ENCODE measurements around the gene DNAJC5G. TPM values are rescaled to one million over a fixed set of nuclear protein-coding genes. Genes with fewer than 3 reads are reported as not detected.

Gene DNAJC5G
- total RNA-seq, 1 donor from 2014 or later, result not detected

DNA sequence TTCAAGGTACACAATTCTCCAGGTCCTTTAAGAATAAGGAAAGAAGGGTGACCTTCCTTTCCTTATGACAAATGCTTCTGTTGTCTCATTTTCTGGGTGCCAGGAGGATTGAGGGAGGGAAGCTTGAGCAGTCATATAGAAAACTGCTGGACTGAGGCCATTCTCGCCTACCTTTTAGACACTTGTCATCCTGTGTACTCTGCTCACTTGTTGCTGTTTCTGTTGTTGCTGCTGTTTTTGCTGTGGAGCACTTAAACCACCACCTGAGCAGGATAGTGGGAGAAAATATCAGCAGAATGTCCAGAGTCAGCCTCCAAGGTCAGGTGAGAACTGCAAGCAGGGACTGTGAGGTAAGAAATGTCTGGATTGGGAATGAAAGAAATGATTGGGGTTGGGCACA is 2.8 kb downstream of the DNAJC5G start:
- Histone ChIP-seq H3K27me3 (no peaks in the 10 kb centered on the region), H3K9me3 (no peaks in the 10 kb centered on the region), H3K4me3 (no peak overlapping the region), H3K4me1 (no peaks in the 10 kb centered on the region), H3K36me3 (no peaks in the 10 kb centered on the region), H3K27ac (no peak overlapping the region)
- intact Hi-C loops (cut with DNase I), result loop anchor here (5.0 kb wide), 1 partner anchor 61 kb away; the partner anchor contains the start of gene CAD
- TF ChIP-seq, protein P1, sequence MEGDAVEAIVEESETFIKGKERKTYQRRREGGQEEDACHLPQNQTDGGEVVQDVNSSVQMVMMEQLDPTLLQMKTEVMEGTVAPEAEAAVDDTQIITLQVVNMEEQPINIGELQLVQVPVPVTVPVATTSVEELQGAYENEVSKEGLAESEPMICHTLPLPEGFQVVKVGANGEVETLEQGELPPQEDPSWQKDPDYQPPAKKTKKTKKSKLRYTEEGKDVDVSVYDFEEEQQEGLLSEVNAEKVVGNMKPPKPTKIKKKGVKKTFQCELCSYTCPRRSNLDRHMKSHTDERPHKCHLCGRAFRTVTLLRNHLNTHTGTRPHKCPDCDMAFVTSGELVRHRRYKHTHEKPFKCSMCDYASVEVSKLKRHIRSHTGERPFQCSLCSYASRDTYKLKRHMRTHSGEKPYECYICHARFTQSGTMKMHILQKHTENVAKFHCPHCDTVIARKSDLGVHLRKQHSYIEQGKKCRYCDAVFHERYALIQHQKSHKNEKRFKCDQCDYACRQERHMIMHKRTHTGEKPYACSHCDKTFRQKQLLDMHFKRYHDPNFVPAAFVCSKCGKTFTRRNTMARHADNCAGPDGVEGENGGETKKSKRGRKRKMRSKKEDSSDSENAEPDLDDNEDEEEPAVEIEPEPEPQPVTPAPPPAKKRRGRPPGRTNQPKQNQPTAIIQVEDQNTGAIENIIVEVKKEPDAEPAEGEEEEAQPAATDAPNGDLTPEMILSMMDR (IDR thresholded peaks at IDR 0.05), result no peak
- no peak for DNase-seq (ENCODE audit: low spot score in 2 of 2)

DNA sequence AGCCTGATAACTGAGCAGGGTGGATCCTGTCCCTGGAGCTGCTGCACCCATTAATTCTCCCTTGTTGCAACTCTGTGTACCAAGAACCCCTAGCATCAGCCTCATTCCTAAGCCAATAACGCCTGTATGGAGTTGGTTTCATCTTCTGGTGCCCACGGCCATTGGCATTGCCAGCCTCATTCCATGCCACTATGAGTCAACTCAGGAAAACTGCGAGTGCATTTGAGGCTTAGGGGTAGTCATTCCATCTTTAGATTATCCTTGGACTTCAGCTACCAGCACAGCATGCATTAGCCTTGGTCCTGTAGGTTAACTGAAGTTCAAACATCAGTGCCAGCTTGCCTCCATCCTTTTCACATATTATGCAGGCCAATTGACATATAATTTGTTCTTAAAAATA is 5.6 kb downstream of the DNAJC5G start:
- Histone ChIP-seq H3K4me3 (no peak overlapping the region), H3K27ac (no peak overlapping the region), H3K27me3 (no peaks in the 10 kb centered on the region), H3K9me3 (no peaks in the 10 kb centered on the region), H3K4me1 (no peaks in the 10 kb centered on the region), H3K36me3 (no peaks in the 10 kb centered on the region)
- no peak for DNase-seq (ENCODE audit: low spot score in 2 of 2)
- intact Hi-C loops (cut with DNase I), result loop anchor here (1.0 to 10.0 kb wide), 3 partner anchors 182 to 436 kb away; partner anchors contain the start of gene DPYSL5
- TF ChIP-seq, protein P1 (IDR thresholded peaks at IDR 0.05), result no peak

DNA sequence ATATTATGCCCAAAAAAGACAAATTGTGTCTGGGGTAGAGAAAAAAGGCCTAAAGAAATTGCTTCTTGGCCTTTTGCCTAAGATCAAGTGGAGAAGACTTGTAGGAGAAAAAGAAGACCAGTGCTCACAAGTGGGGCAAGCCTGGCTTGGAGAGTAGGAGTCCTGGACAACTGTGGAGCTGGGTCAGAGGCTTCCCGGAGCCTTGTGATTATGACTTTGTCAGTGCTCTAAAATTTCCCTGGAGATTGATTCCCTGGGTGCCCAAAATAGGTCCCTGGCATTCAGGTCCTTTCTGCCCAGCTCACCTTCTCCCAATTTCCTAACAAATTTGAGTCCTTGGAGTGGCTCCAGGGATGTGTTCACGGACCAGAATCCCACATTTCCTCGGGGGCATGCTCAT is 6.2 kb downstream of the DNAJC5G start:
- TF ChIP-seq, protein P1 (IDR thresholded peaks at IDR 0.05), result no peak
- intact Hi-C loops (cut with DNase I), result loop anchor here (10.0 kb wide), 1 partner anchor 437 kb away; the partner anchor contains the start of gene DPYSL5
- no peaks in the 10 kb centered on the region for H3K27me3 ChIP-seq
- H3K9me3 ChIP-seq, result no peaks in the 10 kb centered on the region
- H3K27ac ChIP-seq, result no peak overlapping the region
- DNase-seq (ENCODE audit: low spot score in 2 of 2), result no peak
- H3K36me3 ChIP-seq, result no peaks in the 10 kb centered on the region
- no peak overlapping the region for H3K4me3 ChIP-seq
- H3K4me1 ChIP-seq, result no peaks in the 10 kb centered on the region

DNA sequence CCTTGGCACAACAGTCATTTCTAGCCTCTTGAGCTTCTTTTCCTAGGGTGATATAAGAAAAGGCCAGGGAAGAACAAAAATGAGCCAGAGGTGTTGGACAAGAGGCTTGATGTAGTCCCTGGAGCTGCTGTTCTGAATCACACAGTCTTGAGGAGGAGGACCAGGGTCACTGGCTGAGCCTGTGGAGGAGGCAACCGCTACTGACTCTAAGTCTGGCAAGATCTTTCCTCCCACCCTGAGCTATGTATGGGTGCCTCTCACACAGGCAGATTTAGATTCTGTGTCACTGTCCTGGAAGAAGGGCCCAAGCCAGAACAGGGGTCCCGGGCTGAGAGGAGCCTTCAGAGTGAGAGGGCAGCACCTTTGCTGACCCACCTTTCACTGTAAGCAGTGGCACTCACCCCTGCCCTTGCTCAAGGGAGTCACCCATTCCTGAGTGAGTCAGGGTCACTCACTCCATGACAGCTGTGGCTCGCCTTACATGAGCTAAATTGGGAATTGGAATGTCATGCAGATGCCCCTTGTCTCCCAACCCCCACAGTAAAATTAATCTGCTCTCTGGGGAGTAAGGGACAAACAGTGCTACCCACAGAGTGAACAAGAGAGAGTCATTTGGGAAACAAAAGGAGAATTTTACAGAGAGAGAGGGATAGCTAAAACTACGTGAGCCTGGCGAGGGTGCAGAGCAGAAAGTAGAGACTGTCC is 6.8 kb downstream of the DNAJC5G start, which contains the start of gene TRIM54:
TRIM54 (plus strand) TSS at position 575 of the 705 bp plus-strand sequence. CDS start 303 bp downstream, outside the sequence.
- no peak within 1 kb of the TSS for H3K4me3 ChIP-seq

DNA sequence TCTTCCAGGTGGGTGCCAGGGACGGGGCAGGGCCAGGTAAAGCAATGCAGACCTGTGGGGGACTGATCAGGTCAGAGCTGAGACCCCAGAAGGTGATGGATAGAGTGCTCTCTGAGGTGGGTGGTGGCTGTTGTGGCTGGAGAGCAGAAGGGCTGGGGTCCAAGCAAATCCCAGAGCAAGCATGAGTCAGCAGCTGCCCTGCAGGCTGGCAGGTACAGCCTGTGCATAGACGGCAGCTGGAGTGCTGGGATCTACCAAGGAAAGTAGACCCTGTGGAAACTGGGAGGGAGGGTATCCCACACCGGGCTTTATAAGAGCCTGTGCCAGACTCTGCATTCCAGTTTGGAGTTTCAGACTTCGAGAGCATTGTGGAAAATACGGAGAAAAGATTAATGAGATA is 7.7 kb downstream of the DNAJC5G start:
- intact Hi-C loops (cut with DNase I), result loop anchor here (10.0 kb wide), 1 partner anchor 438 kb away; the partner anchor contains the start of gene DPYSL5
- no peaks in the 10 kb centered on the region for H3K9me3 ChIP-seq
- no peaks in the 10 kb centered on the region for H3K27me3 ChIP-seq
- TF ChIP-seq, protein P1 (IDR thresholded peaks at IDR 0.05), result no peak
- H3K4me1 ChIP-seq, result no peaks in the 10 kb centered on the region
- no peak overlapping the region for H3K27ac ChIP-seq
- no peak overlapping the region for H3K4me3 ChIP-seq
- H3K36me3 ChIP-seq, result no peaks in the 10 kb centered on the region
- DNase-seq (ENCODE audit: low spot score in 2 of 2), result no peak

More for the DNA sequence above, 6.8 kb downstream of the DNAJC5G start, which contains the start of gene TRIM54:
- intact Hi-C loops (cut with DNase I), result loop anchor here (10.0 kb wide), 1 partner anchor 437 kb away; the partner anchor contains the start of gene DPYSL5
- TF ChIP-seq, protein P1 (IDR thresholded peaks at IDR 0.05), result no peak
- no peak for DNase-seq (ENCODE audit: low spot score in 2 of 2)
- H3K9me3 ChIP-seq, result no peaks in the 10 kb centered on the region
- H3K27ac ChIP-seq, result no peak within 1 kb of the TSS
- H3K27me3 ChIP-seq, result no peaks in the 10 kb centered on the region
- no peaks in the 10 kb centered on the region for H3K4me1 ChIP-seq
- no peaks in the 10 kb centered on the region for H3K36me3 ChIP-seq
